Brain microvascular endothelial cell (primary cell): Measurements from ENCODE around the gene DLK2.
"Not testable (repeated sequence)": the region's sequence is repeated elsewhere in the genome, so short reads cannot be mapped to it uniquely, and the experiment has no call there.

Experiments used
- DNase-seq: peaks from one replicate; pipeline ENCODE4 v3.0.0-alpha.2; 2020
- H3K27ac ChIP-seq: fragments of 250-450 bp; sonication (Bioruptor Pico); 2 replicates; pipeline ENCODE4 v1.5.1; 2020; ENCODE audit warnings: mild to moderate bottlenecking, moderate library complexity
- H3K27me3 ChIP-seq: fragments of 250-450 bp; sonication (Bioruptor Pico); replicated peaks from 2 replicates; pipeline ENCODE4 v1.5.1; 2020; ENCODE audit warnings: mild to moderate bottlenecking
- H3K36me3 ChIP-seq: fragments of 250-450 bp; sonication (Bioruptor Pico); replicated peaks from 2 replicates; pipeline ENCODE4 v1.5.1; 2020; ENCODE audit warnings: mild to moderate bottlenecking
- H3K4me3 ChIP-seq: 2 replicates; pipeline ENCODE4 v1.5.1; 2011; ENCODE audit warnings: low read depth, mild to moderate bottlenecking, control low read depth, low read length, moderate library complexity
- in situ Hi-C: cut with HindIII; loops from 2 replicates; pipeline ENCODE4 v1.10.0; 2017; ENCODE audit warnings: low sequenced_read_pairs, low pct_ligation_motif_present
- TF ChIP-seq, protein P1 (sequence below): IDR thresholded peaks from 2 replicates; pipeline ENCODE4 v1.5.1; 2011; ENCODE audit warnings: low read depth, mild to moderate bottlenecking, moderate library complexity, low read length, control low read depth, inconsistent platforms; ENCODE audit errors: missing control alignments

Gene DLK2

DNA sequence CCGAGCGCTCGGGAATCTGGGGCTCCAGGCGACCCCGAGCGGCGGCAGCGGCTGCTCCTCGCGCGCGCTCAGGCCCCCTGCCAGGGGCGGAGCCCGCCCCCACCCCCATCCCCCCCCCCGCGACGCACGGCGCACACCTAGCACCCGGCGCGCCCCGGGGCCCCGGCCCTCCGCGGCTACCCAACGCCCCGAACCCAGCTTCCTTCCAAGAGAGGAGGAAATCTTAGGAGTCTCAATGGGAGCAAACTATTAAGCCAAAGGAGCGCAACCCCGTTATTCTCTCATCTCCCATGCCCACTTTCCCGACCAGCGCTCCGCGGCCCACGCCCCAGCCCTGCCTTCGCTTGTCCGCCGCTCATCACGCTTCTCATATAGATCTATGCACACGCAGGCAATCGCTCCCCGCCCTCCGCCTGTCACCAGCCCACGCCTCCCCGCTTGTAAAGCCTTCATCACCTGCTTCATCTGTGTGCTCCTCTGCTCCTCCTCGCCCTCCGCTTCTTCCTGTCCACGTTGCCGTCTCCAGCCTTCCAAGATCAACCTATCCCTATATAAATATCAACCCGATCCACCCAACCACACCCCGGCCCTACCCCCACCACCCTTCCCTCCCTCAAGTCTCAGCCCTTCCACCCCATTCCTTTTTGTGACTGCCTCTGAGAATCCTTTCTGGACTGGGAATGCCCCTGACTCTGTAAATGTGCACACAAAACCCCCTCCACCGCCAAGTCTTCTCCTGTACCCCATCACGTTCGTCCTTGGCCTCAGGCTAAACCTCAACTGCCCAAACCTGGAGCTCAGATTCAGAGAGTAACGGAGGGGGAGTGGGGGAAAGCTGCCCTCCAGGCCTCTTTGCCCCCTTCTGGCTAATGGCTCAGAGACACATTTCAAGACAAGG, at the start of gene DLK2:
DLK2 (minus strand) TSS at position 18 of the 898 bp plus-strand sequence. CDS start 723 bp downstream, outside the sequence.
- TF ChIP-seq, protein P1, sequence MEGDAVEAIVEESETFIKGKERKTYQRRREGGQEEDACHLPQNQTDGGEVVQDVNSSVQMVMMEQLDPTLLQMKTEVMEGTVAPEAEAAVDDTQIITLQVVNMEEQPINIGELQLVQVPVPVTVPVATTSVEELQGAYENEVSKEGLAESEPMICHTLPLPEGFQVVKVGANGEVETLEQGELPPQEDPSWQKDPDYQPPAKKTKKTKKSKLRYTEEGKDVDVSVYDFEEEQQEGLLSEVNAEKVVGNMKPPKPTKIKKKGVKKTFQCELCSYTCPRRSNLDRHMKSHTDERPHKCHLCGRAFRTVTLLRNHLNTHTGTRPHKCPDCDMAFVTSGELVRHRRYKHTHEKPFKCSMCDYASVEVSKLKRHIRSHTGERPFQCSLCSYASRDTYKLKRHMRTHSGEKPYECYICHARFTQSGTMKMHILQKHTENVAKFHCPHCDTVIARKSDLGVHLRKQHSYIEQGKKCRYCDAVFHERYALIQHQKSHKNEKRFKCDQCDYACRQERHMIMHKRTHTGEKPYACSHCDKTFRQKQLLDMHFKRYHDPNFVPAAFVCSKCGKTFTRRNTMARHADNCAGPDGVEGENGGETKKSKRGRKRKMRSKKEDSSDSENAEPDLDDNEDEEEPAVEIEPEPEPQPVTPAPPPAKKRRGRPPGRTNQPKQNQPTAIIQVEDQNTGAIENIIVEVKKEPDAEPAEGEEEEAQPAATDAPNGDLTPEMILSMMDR: no peak
- Histone ChIP-seq H3K36me3 (peaks cover 7% of the 10 kb centered on the region), H3K27ac (no peak within 1 kb of the TSS), H3K4me3 (peak within 1 kb of the TSS; percentile 55), H3K27me3 (no peaks in the 10 kb centered on the region)
- DNase-seq: no peak
- in situ Hi-C loops: no loop called here

GRCh38 chr6:43503443-43503842, 48.1 kb upstream of the DLK2 start:
- DNase-seq: no peak
- Histone ChIP-seq H3K36me3 (peaks cover 40% of the 10 kb centered on the region), H3K4me3 (no peak overlapping the region), H3K27me3 (no peaks in the 10 kb centered on the region), H3K27ac (no peak overlapping the region)
- TF ChIP-seq, protein P1: no peak
- in situ Hi-C loops: no loop called here

GRCh38 chr6:43502666-43503065, 47.3 kb upstream of the DLK2 start:
- Histone ChIP-seq H3K27me3 (no peaks in the 10 kb centered on the region), H3K36me3 (peaks cover 45% of the 10 kb centered on the region), H3K4me3 (no peak overlapping the region), H3K27ac (no peak overlapping the region)
- no peak for DNase-seq
- TF ChIP-seq, protein P1: no peak
- in situ Hi-C loops: no loop called here

GRCh38 chr6:43500921-43501320, 45.6 kb upstream of the DLK2 start:
- H3K27me3 ChIP-seq: no peaks in the 10 kb centered on the region
- no peak overlapping the region for H3K4me3 ChIP-seq
- in situ Hi-C loops: no loop called here
- TF ChIP-seq, protein P1: no peak
- peaks cover 45% of the 10 kb centered on the region for H3K36me3 ChIP-seq
- no peak for DNase-seq
- H3K27ac ChIP-seq: no peak overlapping the region

GRCh38 chr6:43499028-43499815, 43.9 kb upstream of the DLK2 start:
- Histone ChIP-seq H3K36me3 (peaks cover 41% of the 10 kb centered on the region), H3K4me3 (no peak overlapping the region), H3K27ac (no peak overlapping the region), H3K27me3 (no peaks in the 10 kb centered on the region)
- TF ChIP-seq, protein P1: no peak
- in situ Hi-C loops: no loop called here
- no peak for DNase-seq

DNA sequence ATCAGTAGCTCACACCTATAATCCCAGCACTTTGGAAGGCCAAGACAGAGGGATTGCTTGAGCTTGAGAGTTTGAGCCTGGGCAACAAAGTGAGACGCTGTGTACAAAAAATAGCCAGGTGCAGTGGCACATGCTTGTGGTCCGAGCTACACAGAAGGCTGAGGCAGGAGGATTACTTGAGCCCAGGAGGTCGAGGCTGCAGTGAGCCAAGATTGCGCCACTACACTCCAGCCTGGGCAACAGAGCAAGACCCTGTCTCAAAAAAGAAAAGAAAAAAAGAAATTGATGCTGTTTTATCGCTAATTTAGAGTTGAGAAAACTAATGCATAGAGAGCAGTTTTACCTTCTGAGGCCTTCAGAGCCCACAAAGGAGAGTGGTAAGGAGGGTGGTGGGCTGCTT, 42.9 kb upstream of the DLK2 start:
- in situ Hi-C loops, H3K4me3 ChIP-seq: not testable (repeated sequence)
- peaks cover 37% of the 10 kb centered on the region for H3K36me3 ChIP-seq

More for the DNA sequence above, 42.9 kb upstream of the DLK2 start:
- not testable (repeated sequence) for H3K27ac ChIP-seq, H3K27me3 ChIP-seq, DNase-seq
